ENCODE measurements around the gene KIAA1217.

DNA sequence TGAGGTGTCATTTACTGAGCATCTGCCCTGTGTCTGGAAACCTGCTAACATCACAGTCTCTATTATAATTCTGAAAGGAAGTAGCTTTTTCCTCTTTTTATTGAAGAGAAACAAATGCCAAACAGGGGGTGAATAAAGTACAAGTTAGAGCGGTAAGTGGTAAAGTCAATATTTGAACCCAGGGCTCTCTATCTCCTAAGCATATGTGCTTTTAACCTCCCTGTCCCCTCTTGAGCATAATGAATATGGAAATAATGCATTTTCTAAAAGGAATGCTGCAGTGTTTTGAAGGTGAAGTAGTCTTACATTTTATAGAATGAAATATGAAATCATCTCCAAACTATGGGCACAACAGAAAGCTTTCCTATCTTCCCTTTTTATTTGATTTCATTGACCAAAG, 196.7 kb downstream of the KIAA1217 start:
- TF ChIP-seq CTCF (conservative IDR thresholded peaks at IDR 0.05; ENCODE audit: low read depth, low read length) (no peak), BHLHE40 (IDR thresholded peaks at IDR 0.05; ENCODE audit: low read depth, low read length) (no peak), POLR2A (IDR thresholded peaks at IDR 0.05; ENCODE audit: low read depth, low read length) (no peak), CEBPB (IDR thresholded peaks at IDR 0.05; ENCODE audit: low read depth, low read length) (no peak), RFX5 (IDR thresholded peaks at IDR 0.05; ENCODE audit: low read depth, low read length) (no peak), RCOR1 (IDR thresholded peaks at IDR 0.05; ENCODE audit: insufficient replicate concordance, low read length) (no peak), RAD21 (IDR thresholded peaks at IDR 0.05; ENCODE audit: low read length) (no peak), ELK1 (IDR thresholded peaks at IDR 0.05; ENCODE audit: borderline replicate concordance, low read depth, low read length) (no peak), USF2 (IDR thresholded peaks at IDR 0.05; ENCODE audit: low read depth, low read length) (no peak), MAFK (IDR thresholded peaks at IDR 0.05; ENCODE audit: low read depth, low read length) (no peak), MXI1 (IDR thresholded peaks at IDR 0.05; ENCODE audit: borderline replicate concordance, low read depth, low read length) (no peak), CHD1 (IDR thresholded peaks at IDR 0.05; ENCODE audit: low read depth, low read length) (no peak), SMC3 (IDR thresholded peaks at IDR 0.05; ENCODE audit: low read depth, low read length) (no peak), MAZ (IDR thresholded peaks at IDR 0.05; ENCODE audit: borderline replicate concordance, low read depth, low read length) (no peak)
